DOHH2 (cell line): ENCODE data around the gene ESRRG.

Experiments
- CTCF ChIP-seq: fragments of 200-600 bp; sonication (generic); IDR thresholded peaks from one replicate; pipeline ENCODE4 v1.5.1; 2014; ENCODE audit warnings: antibody characterized with exemption, mild to moderate bottlenecking, low read depth, low read length; ENCODE audit not compliant: poor library complexity, severe bottlenecking
- EZH2phosphoT487 ChIP-seq: fragments of 200-600 bp; sonication (generic); IDR thresholded peaks from 2 replicates; pipeline ENCODE4 v1.6.1; 2017; ENCODE audit warnings: borderline replicate concordance, mild to moderate bottlenecking, antibody characterized with exemption, low read length, moderate library complexity, mixed read lengths

GRCh38 chr1:216749232-216749631 lies 26.0 kb upstream of the ESRRG start:
- no peak for TF ChIP-seq CTCF
- no peak for TF ChIP-seq EZH2phosphoT487
